GM12878 (cell line): ENCODE data around the gene KREMEN2. TPM values are rescaled to one million over a fixed set of nuclear protein-coding genes. Genes with fewer than 3 reads are reported as not detected.
A peak's percentile ranks its signal among the peaks of the same experiment; 100 is the strongest.

Source experiments
- ATAC-seq: fragments of 200-7000 bp; cut with Tn5 transposase; 3 replicates; pipeline ENCODE4 v1.9.1; 2020; ENCODE audit warnings: mild to moderate bottlenecking, moderate library complexity
- BruUV-seq: library from RNA; stranded (reverse); fragments of 400-500 nt; replicated peaks from 2 replicates; lab custom pipeline; 2021; lab: Mats Ljungman, UMichigan
- CTCF ChIA-PET: fragments of 300-600 bp; sonication (Branson Sonifier 250); formaldehyde crosslinking; extraction: SDS; loops from one replicate; lab custom pipeline; 2021; ENCODE audit warnings: inconsistent platforms; lab: Yijun Ruan, JAX
- POLR2A ChIA-PET: fragments of 350-600 bp; formaldehyde crosslinking; extraction: SDS; loops from one replicate; lab custom pipeline; 2021; ENCODE audit warnings: inconsistent platforms; lab: Charles Lee
- RAD21 ChIA-PET: fragments of 300-600 bp; sonication (Branson Sonifier 250); formaldehyde crosslinking; loops from one replicate; lab custom pipeline; 2023; ENCODE audit warnings: antibody characterized with exemption; ENCODE audit not compliant: unreplicated experiment; lab: Charles Lee
- SMC1A ChIA-PET: fragments of 300-600 bp; sonication (Branson Sonifier 250); formaldehyde crosslinking; loops from one replicate; lab custom pipeline; 2023; ENCODE audit not compliant: unreplicated experiment, uncharacterized antibody; lab: Charles Lee
- DNase-seq: peaks from one replicate; pipeline ENCODE4 v3.0.0-alpha.2; 2011; ENCODE audit warnings: low read depth, low spot score
- FAIRE-seq: peaks from 3 replicates; lab custom pipeline; 2011; peaks lifted over from hg19 to GRCh38; lab: Jason Lieb, UNC
- H2AFZ ChIP-seq: 2 replicates; pipeline ENCODE4 v1.6.0; 2011; ENCODE audit warnings: low read depth, low read length, control low read depth; ENCODE audit not compliant: control insufficient read depth
- H3K27ac ChIP-seq: 2 replicates; pipeline ENCODE4 v1.5.1; 2011; ENCODE audit warnings: control low read depth; ENCODE audit not compliant: control insufficient read depth, insufficient read depth
- H3K27me3 ChIP-seq, 2 experiments: replicated peaks in 1 of 2; 2 replicates each; pipeline versions ENCODE4 v1.6.0 to v1.6.1; 2011; ENCODE audit warnings: low read length in 1 of 2; ENCODE audit not compliant: control insufficient read depth in 2 of 2, insufficient read depth in 2 of 2
- H3K36me3 ChIP-seq, 2 experiments: 2 replicates each; pipeline ENCODE4 v1.5.1; 2011; ENCODE audit warnings: low read length in 1 of 2; ENCODE audit not compliant: control insufficient read depth in 2 of 2, insufficient read depth in 2 of 2
- H3K4me1 ChIP-seq: 2 replicates; pipeline ENCODE4 v1.6.1; 2011; ENCODE audit warnings: mild to moderate bottlenecking, low read length, moderate library complexity, mixed read lengths; ENCODE audit not compliant: control insufficient read depth, insufficient read depth
- H3K4me2 ChIP-seq: 2 replicates; pipeline ENCODE4 v1.6.0; 2011; ENCODE audit warnings: control low read depth; ENCODE audit not compliant: control insufficient read depth, insufficient read depth
- H3K4me3 ChIP-seq: fragments of 200-600 bp; sonication (generic); 2 replicates; pipeline ENCODE4 v1.5.1; 2016
- H3K79me2 ChIP-seq: 2 replicates; pipeline ENCODE4 v1.6.0; 2011; ENCODE audit warnings: low read length; ENCODE audit not compliant: control insufficient read depth, insufficient read depth
- H3K9ac ChIP-seq: 2 replicates; pipeline ENCODE4 v1.8.0; 2011; ENCODE audit warnings: low read length, control low read depth, mixed read lengths; ENCODE audit not compliant: control insufficient read depth, insufficient read depth
- H3K9me3 ChIP-seq: replicated peaks from 3 replicates; pipeline ENCODE4 v1.5.1; 2011; ENCODE audit warnings: mild to moderate bottlenecking, low read length; ENCODE audit not compliant: control insufficient read depth, insufficient read depth
- H4K20me1 ChIP-seq: 2 replicates; pipeline ENCODE4 v1.6.0; 2011; ENCODE audit not compliant: control insufficient read depth, insufficient read depth
- BCLAF1 ChIP-seq: fragments of 450-650 bp; IDR thresholded peaks from 2 replicates; pipeline ENCODE4 v1.6.1; 2017; ENCODE audit warnings: antibody characterized with exemption, mild to moderate bottlenecking, moderate library complexity
- CEBPB ChIP-seq, 2 experiments: fragments of 150-350 bp in 1 of 2; IDR thresholded peaks; 2 replicates each; pipeline ENCODE4 v1.6.1; 2012 to 2014; ENCODE audit warnings: low read depth in 2 of 2, low read length in 2 of 2, borderline replicate concordance in 1 of 2, inconsistent platforms in 1 of 2
- DPF2 ChIP-seq: fragments of 450-650 bp; IDR thresholded peaks from 2 replicates; pipeline ENCODE4 v1.6.1; 2017; ENCODE audit warnings: mild to moderate bottlenecking
- FOXK2 ChIP-seq: fragments of 450-650 bp; IDR thresholded peaks from 2 replicates; pipeline ENCODE4 v1.6.1; 2017; ENCODE audit warnings: mild to moderate bottlenecking, moderate library complexity
- HDAC6 ChIP-seq: fragments of 200-600 bp; sonication (generic); IDR thresholded peaks from one replicate; pipeline ENCODE4 v1.8.0; 2017; ENCODE audit warnings: antibody characterized with exemption; ENCODE audit not compliant: unreplicated experiment
- IKZF1 ChIP-seq: fragments of 450-650 bp; conservative IDR thresholded peaks from 2 replicates; pipeline ENCODE4 v1.6.1; 2017; ENCODE audit warnings: antibody characterized with exemption, mild to moderate bottlenecking
- NFIC ChIP-seq: IDR thresholded peaks from 2 replicates; pipeline ENCODE4 v1.6.1; 2012; ENCODE audit warnings: low read depth, mild to moderate bottlenecking, inconsistent platforms, low read length, moderate library complexity
- NFYA ChIP-seq: IDR thresholded peaks from 2 replicates; pipeline ENCODE4 v1.6.1; 2011; ENCODE audit warnings: low read depth, mild to moderate bottlenecking, low read length, improper control_type of control experiment, borderline replicate concordance
- NR2F1 ChIP-seq: fragments of 450-650 bp; conservative IDR thresholded peaks from 2 replicates; pipeline ENCODE4 v1.6.1; 2017; ENCODE audit warnings: mild to moderate bottlenecking
- PAX8 ChIP-seq: fragments of 450-650 bp; IDR thresholded peaks from 2 replicates; pipeline ENCODE4 v1.6.1; 2017; ENCODE audit warnings: mild to moderate bottlenecking, moderate library complexity
- RAD51 ChIP-seq: fragments of 450-650 bp; IDR thresholded peaks from 2 replicates; pipeline ENCODE4 v1.6.1; 2016; ENCODE audit warnings: moderate library complexity, mild to moderate bottlenecking, inconsistent platforms
- SMAD1 ChIP-seq: fragments of 450-650 bp; IDR thresholded peaks from 2 replicates; pipeline ENCODE4 v1.6.1; 2018; ENCODE audit warnings: mild to moderate bottlenecking, low read depth; ENCODE audit not compliant: partially characterized antibody
- SMARCA5 ChIP-seq: fragments of 450-650 bp; IDR thresholded peaks from 2 replicates; pipeline ENCODE4 v1.6.1; 2017; ENCODE audit warnings: mild to moderate bottlenecking
- STAT1 ChIP-seq: fragments of 450-650 bp; conservative IDR thresholded peaks from 2 replicates; pipeline ENCODE4 v1.6.1; 2014; ENCODE audit warnings: antibody characterized with exemption, mild to moderate bottlenecking
- TARDBP ChIP-seq: IDR thresholded peaks from 2 replicates; pipeline ENCODE4 v1.6.1; 2016; ENCODE audit warnings: borderline replicate concordance
- TCF12 ChIP-seq: IDR thresholded peaks from 2 replicates; pipeline ENCODE4 v1.6.1; 2011; ENCODE audit warnings: low read depth, mild to moderate bottlenecking, low read length
- TCF7 ChIP-seq: IDR thresholded peaks from 2 replicates; pipeline ENCODE4 v1.6.1; 2014; ENCODE audit warnings: antibody characterized with exemption, borderline replicate concordance
- USF2 ChIP-seq: IDR thresholded peaks from 2 replicates; pipeline ENCODE4 v1.6.1; 2011; ENCODE audit warnings: low read depth, low read length, improper control_type of control experiment, borderline replicate concordance
- ZNF24 ChIP-seq: fragments of 450-650 bp; IDR thresholded peaks from 2 replicates; pipeline ENCODE4 v1.6.1; 2017; ENCODE audit warnings: antibody characterized with exemption, mild to moderate bottlenecking
- WGBS: methylation state at CpG from one replicate; pipeline ENCODE4 v1.1.6; 2016; ENCODE audit warnings: low lambda C conversion rate; ENCODE audit not compliant: insufficient replicate concordance, insufficient coverage; ENCODE audit errors: missing lambda C conversion rate; 5-methylcytosine and 5-hydroxymethylcytosine counted together
- in situ Hi-C: fragments of 300-500 bp; cut with MboI; formaldehyde crosslinking; loops from 9 replicates; pipeline ENCODE4 v1.14.3; 2018; ENCODE audit warnings: mixed read lengths
- intact Hi-C: fragments of 100-400 bp; cut with micrococcal nuclease; formaldehyde crosslinking; loops from one replicate; pipeline ENCODE4 v1.14.2; 2022; ENCODE audit not compliant: unreplicated experiment
- polyA plus RNA-seq, 11 experiments: library from polyadenylated mRNA; depleted of rRNA in 4 of 11; unstranded in 6 of 11; stranded (reverse) in 5 of 11; fragments of >200 nt; fragmentation: Nextera tagmentation in 4 of 11; fragmentation: Illumina TruSeq in 1 of 11; extraction: Ambion mirVana in 4 of 11; extraction: Trizol in 1 of 11; gene quantifications; 1 replicate in 1 of 11; 2 replicates in 10 of 11; pipeline versions ENCODE4 v1.2.1 to v1.2.3, GENCODE V29; 2011 to 2016; ENCODE audit warnings: inconsistent platforms in 2 of 11, missing spikeins in 2 of 11, low read depth in 1 of 11
- total RNA-seq, 4 experiments: library from RNA; depleted of rRNA in 3 of 4; stranded (reverse); fragments of >200 nt in 3 of 4; fragmentation: Illumina TruSeq in 1 of 4; extraction: Trizol in 1 of 4; gene quantifications; 2 replicates each; pipeline versions ENCODE4 v1.2.1 to v1.2.3, GENCODE V29; 2013 to 2021

The KREMEN2 gene
- total and polyA plus RNA-seq, 10 of the 15 experiments (the other 5 are each of a cell fraction or from before 2014, with no cell fraction given), result 0.06 to 3.7 (median 0.83) TPM; not detected in 2

GRCh38 chr16:2970563-2970962, 6.5 kb downstream of the KREMEN2 start:
- FAIRE-seq, result no peak
- WGBS, result 36% methylated on average over 5 of the region's 6 CpGs
- ChIA-PET CTCF (interaction anchor here (0.6 to 1.7 kb wide), 13 partner anchors 9 to 102 kb away, joined by 3 to 13 read pairs (median 4); partner anchors contain the start of gene PKMYT1), POLR2A (interaction anchor here (2.0 kb wide), 1 partner anchor 10 kb away, joined by 18 read pairs; the partner anchor contains the start of gene PKMYT1), RAD21 (interaction anchor here (0.6 to 1.7 kb wide), 5 partner anchors 10 to 131 kb away, joined by 3 to 6 read pairs (median 3); partner anchors contain the start of gene PKMYT1), SMC1A (interaction anchor here (1.2 to 1.3 kb wide), 2 partner anchors 8 to 13 kb away, joined by 3 to 5 read pairs; no protein-coding TSS in a partner anchor)
- intact Hi-C loops, result no loop called here
- no peak for DNase-seq
- ATAC-seq, result no peak
- H4K20me1 ChIP-seq, result no peaks in the 10 kb centered on the region
- H3K4me3 ChIP-seq, result peak overlapping the region; percentile 91
- H3K9me3 ChIP-seq, result no peaks in the 10 kb centered on the region
- peak overlapping the region; percentile 84 for H3K4me2 ChIP-seq
- peak overlapping the region; percentile 80; the same call in 1 of the 2 replicates for H3K9ac ChIP-seq
- BruUV-seq, result no TSS peak
- H3K36me3 ChIP-seq, result peaks cover 4 to 19% of the 10 kb centered on the region in 2 experiments; a peak in 3 of 4 replicates
- H2AFZ ChIP-seq, result no peak overlapping the region
- no peaks in the 10 kb centered on the region for H3K27me3 ChIP-seq
- H3K4me1 ChIP-seq, result peaks cover 20% of the 10 kb centered on the region
- TF ChIP-seq TCF12 (no peak), ZNF24 (no peak), NFYA (no peak), TCF7 (no peak), BCLAF1 (no peak), CEBPB (IDR thresholded peaks at IDR 0.05; ENCODE audit: borderline replicate concordance in 1 of 2, low read depth in 2 of 2, low read length in 2 of 2) (no peak), RAD51 (no peak), PAX8 (no peak), NFIC (no peak), SMAD1 (no peak), STAT1 (no peak), DPF2 (no peak), HDAC6 (no peak), FOXK2 (no peak), USF2 (no peak), NR2F1 (no peak), IKZF1 (no peak), SMARCA5 (no peak), TARDBP (no peak)
- peaks cover 16% of the 10 kb centered on the region for H3K79me2 ChIP-seq
- in situ Hi-C loops, result no loop called here
- 0 out of 2 replicates have a peak overlapping the region, but pooled peaks have one; percentile 78 for H3K27ac ChIP-seq
